ENCODE data around the gene APCDD1L. TPM values are rescaled to one million over a fixed set of nuclear protein-coding genes. Genes with fewer than 3 reads are reported as not detected.

APCDD1L gene
- total RNA-seq, 4 donors from 2014 or later: 0.07 to 0.22 TPM; not detected in 2

DNA sequence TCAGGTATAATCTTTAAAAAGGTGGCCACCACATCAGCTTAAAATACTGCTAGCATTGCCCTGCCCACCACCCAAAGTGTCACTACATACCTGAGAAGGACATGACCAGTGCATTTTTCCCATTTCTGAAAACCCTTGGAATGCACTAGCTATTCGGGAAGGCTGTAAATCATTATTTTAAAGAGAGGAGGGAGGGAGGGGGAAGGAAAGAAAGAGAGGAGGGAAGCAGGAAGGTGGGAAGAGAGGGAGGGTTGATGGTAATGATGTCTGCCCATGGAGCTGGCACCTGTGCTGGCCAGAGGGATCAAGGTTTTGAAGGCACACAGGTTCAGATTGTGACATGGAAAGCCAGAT lies 93.7 kb downstream of the APCDD1L start:
- intact Hi-C loops (cut with DNase I; ENCODE audit: low total_unique reads): no loop called here
- DNase-seq (no peak), ATAC-seq (no peak)
- H3K4me1 ChIP-seq: peaks cover 0 to 8% of the 10 kb centered on the region in 2 donors
- H3K27ac ChIP-seq: no peak overlapping the region
- no peaks in the 10 kb centered on the region for H3K27me3 ChIP-seq
- in situ Hi-C loops (cut with MboI; ENCODE audit: low sequenced_read_pairs in 4 of 4): no loop called here
- H3K4me3 ChIP-seq: no peak overlapping the region
- H3K9me3 ChIP-seq: no peaks in the 10 kb centered on the region
- TF ChIP-seq POLR2A (IDR thresholded peaks at IDR 0.05) (no peak), CTCF (IDR thresholded peaks at IDR 0.05 in 4 of 5, conservative IDR thresholded peaks at IDR 0.05 in 1 of 5) (no peak)
- peaks cover 0 to 12% of the 10 kb centered on the region in 2 donors for H3K36me3 ChIP-seq

- in situ Hi-C loops (cut with MboI; ENCODE audit: low sequenced_read_pairs in 4 of 4) (no loop called here), intact Hi-C loops (cut with DNase I; ENCODE audit: low total_unique reads) (no loop called here)
- Histone ChIP-seq H3K4me1 (peaks cover 4 to 12% of the 10 kb centered on the region in 2 donors), H3K4me3 (no peak overlapping the region), H3K9me3 (no peaks in the 10 kb centered on the region), H3K36me3 (peaks cover 0 to 12% of the 10 kb centered on the region in 2 donors), H3K27me3 (no peaks in the 10 kb centered on the region), H3K27ac (no peak overlapping the region)
- ATAC-seq (no peak), DNase-seq (no peak)
- no peak for TF ChIP-seq POLR2A (IDR thresholded peaks at IDR 0.05)
- TF ChIP-seq CTCF (IDR thresholded peaks at IDR 0.05 in 4 of 5, conservative IDR thresholded peaks at IDR 0.05 in 1 of 5): no peak
Measured at GRCh38 chr20:58420798-58421496, 94.3 kb downstream of the APCDD1L start.

DNA sequence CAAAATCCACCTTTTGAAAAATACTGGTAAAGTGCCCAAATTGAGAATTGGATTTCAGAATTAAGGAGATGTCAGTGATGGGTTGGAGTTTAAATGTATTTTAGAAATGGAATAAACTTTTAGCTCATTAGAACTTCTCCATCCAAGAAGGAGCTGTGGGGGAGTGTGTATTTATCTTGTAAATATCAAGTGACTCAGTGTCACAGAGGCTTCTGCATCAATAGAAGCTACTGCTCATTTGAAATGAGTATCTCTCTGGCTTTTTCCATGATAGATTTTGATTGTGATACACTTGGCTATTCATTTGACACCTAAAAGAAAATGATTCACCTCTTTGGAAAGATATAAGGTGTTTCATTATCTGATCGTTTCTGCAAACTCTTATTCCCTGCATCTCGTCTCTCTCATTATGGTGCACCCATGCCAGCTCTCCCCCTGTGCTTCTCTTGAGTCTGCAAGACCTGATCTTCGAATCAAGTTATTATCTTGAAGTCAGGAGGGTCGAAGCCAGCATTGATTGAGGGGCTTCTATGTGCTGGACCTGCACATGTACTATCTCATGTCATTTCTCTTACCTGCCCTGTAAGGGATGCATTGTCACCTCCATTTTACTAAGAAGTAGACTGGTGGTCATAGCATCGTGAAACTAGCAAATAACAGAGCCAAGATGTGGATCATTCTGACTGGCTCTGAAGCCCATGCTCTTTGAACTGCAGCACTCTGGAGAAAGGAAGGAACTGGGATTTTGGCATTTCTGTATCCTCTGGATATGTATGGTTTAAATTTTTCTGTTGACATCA lies 96.0 kb downstream of the APCDD1L start:
- Histone ChIP-seq H3K36me3 (peaks cover 0 to 12% of the 10 kb centered on the region in 2 donors), H3K4me1 (peaks cover 13 to 19% of the 10 kb centered on the region in 2 donors), H3K27me3 (no peaks in the 10 kb centered on the region), H3K4me3 (no peak overlapping the region), H3K27ac (no peak overlapping the region), H3K9me3 (no peaks in the 10 kb centered on the region)
- ATAC-seq: no peak
- TF ChIP-seq POLR2A (IDR thresholded peaks at IDR 0.05): no peak
- no peak for TF ChIP-seq CTCF (IDR thresholded peaks at IDR 0.05 in 4 of 5, conservative IDR thresholded peaks at IDR 0.05 in 1 of 5)
- DNase-seq: no peak
- intact Hi-C loops (cut with DNase I; ENCODE audit: low total_unique reads): no loop called here
- in situ Hi-C loops (cut with MboI; ENCODE audit: low sequenced_read_pairs in 4 of 4): no loop called here

DNA sequence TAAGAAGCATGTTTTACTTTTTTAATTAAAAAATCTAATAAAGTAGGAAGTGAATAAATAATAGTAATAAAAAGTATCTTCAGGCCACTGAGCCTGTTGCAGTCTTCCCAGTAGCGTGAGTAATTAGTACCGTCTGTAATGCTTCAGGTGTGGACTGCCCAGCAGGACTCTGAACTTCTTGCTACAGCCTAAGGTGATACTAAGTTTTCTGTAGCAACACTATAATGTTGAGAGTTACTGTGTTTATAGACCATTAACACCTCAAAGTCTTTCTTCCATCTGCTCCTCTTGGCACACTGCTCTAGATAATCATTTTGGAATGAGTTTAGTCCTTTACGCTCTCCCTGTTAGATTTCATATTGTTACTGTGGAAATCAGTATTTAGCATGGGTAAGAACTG lies 97.8 kb downstream of the APCDD1L start:
- ATAC-seq (no peak), DNase-seq (no peak)
- no peak overlapping the region for H3K27ac ChIP-seq
- H3K36me3 ChIP-seq: peaks cover 0 to 12% of the 10 kb centered on the region in 2 donors
- no peaks in the 10 kb centered on the region for H3K9me3 ChIP-seq
- TF ChIP-seq POLR2A (IDR thresholded peaks at IDR 0.05) (no peak), CTCF (IDR thresholded peaks at IDR 0.05 in 4 of 5, conservative IDR thresholded peaks at IDR 0.05 in 1 of 5) (no peak)
- H3K27me3 ChIP-seq: no peaks in the 10 kb centered on the region
- intact Hi-C loops (cut with DNase I; ENCODE audit: low total_unique reads): no loop called here
- in situ Hi-C loops (cut with MboI; ENCODE audit: low sequenced_read_pairs in 4 of 4): no loop called here
- H3K4me1 ChIP-seq: peaks cover 13 to 19% of the 10 kb centered on the region in 2 donors
- no peak overlapping the region for H3K4me3 ChIP-seq

Data from gastrocnemius medialis (tissue), 4 donors.